ENCODE measurements around the gene ENOX1.

GRCh38 chr13:43316946-43317353, 469.8 kb downstream of the ENOX1 start:
- TF ChIP-seq ZNF280D (tag by site-specific recombination; IDR thresholded peaks at IDR 0.05) = no peak
- no peak for TF ChIP-seq ZNF391 (tag by site-specific recombination; IDR thresholded peaks at IDR 0.05; ENCODE audit: borderline replicate concordance, low read depth)
- no peak for TF ChIP-seq PRDM6 (tag by site-specific recombination; IDR thresholded peaks at IDR 0.05)
- no peak for TF ChIP-seq ZNF670 (tag by site-specific recombination; IDR thresholded peaks at IDR 0.05; ENCODE audit: low read depth)
- no peak for TF ChIP-seq KLF9 (tag by site-specific recombination; IDR thresholded peaks at IDR 0.05; ENCODE audit: low read depth)
- no peak for TF ChIP-seq PRDM4 (tag by site-specific recombination; IDR thresholded peaks at IDR 0.05)
- no peak for TF ChIP-seq ZBTB11 (tag by site-specific recombination; conservative IDR thresholded peaks at IDR 0.05; ENCODE audit: low read depth)
- TF ChIP-seq ZBTB26 (tag by site-specific recombination; optimal IDR thresholded peaks at IDR 0.05) = no peak
- no peak for TF ChIP-seq ZSCAN23 (tag by site-specific recombination; IDR thresholded peaks at IDR 0.05)
- TF ChIP-seq CTCF (tag by site-specific recombination; IDR thresholded peaks at IDR 0.05) = no peak

Measured in HEK293 (cell line).